Osteocyte (in vitro differentiated cells): Measurements from ENCODE around the gene MFSD6. TPM values are rescaled to one million over a fixed set of nuclear protein-coding genes. Genes with fewer than 3 reads are reported as not detected.
"Not testable (repeated sequence)": the region's sequence is repeated elsewhere in the genome, so short reads cannot be mapped to it uniquely, and the experiment has no call there.

Experiments
- DNase-seq: peaks from one replicate; pipeline ENCODE4 v3.0.0; 2021; ENCODE audit warnings: mixed read lengths; ENCODE audit not compliant: unreplicated experiment; ENCODE audit errors: extremely low spot score
- H3K27ac Mint-ChIP-seq: one replicate; pipeline ENCODE4 v1.8.0; 2021; ENCODE audit warnings: mild to moderate bottlenecking, mixed read lengths; ENCODE audit not compliant: unreplicated experiment
- H3K27me3 Mint-ChIP-seq: one replicate; pipeline ENCODE4 v1.8.0; 2021; ENCODE audit warnings: mixed read lengths; ENCODE audit not compliant: unreplicated experiment
- H3K36me3 Mint-ChIP-seq: one replicate; pipeline ENCODE4 v1.8.0; 2021; ENCODE audit warnings: mixed read lengths; ENCODE audit not compliant: unreplicated experiment
- H3K4me1 Mint-ChIP-seq: one replicate; pipeline ENCODE4 v1.8.0; 2021; ENCODE audit warnings: mixed read lengths; ENCODE audit not compliant: unreplicated experiment
- H3K4me3 Mint-ChIP-seq: one replicate; pipeline ENCODE4 v1.8.0; 2021; ENCODE audit warnings: mild to moderate bottlenecking, moderate library complexity, mixed read lengths; ENCODE audit not compliant: unreplicated experiment
- H3K9me3 Mint-ChIP-seq: one replicate; pipeline ENCODE4 v1.8.0; 2021; ENCODE audit warnings: mixed read lengths; ENCODE audit not compliant: unreplicated experiment
- CTCF ChIP-seq: fragments of 200-600 bp; sonication (generic); IDR thresholded peaks from 2 replicates; pipeline ENCODE4 v1.5.0; 2021; ENCODE audit warnings: antibody characterized with exemption, mild to moderate bottlenecking, moderate library complexity
- long read RNA-seq: library from polyadenylated mRNA; unstranded; transcript quantifications from one replicate; pipeline ENCODE4 v2.0.0, GENCODE V29; 2021
- total RNA-seq: library from RNA; stranded (reverse); gene quantifications from 2 replicates; pipeline ENCODE4 v1.2.1, GENCODE V29; 2021

Gene MFSD6
- total RNA-seq, result 7.1 and 12.1 TPM in 2 replicates
- long read RNA-seq, full-length matches to known transcripts, result 2 of 12 reads
- long read RNA-seq, partial matches to known transcripts, result 5 of 12 reads
- long read RNA-seq, other reads (novel, unspliced or antisense), result 5 of 12 reads

DNA sequence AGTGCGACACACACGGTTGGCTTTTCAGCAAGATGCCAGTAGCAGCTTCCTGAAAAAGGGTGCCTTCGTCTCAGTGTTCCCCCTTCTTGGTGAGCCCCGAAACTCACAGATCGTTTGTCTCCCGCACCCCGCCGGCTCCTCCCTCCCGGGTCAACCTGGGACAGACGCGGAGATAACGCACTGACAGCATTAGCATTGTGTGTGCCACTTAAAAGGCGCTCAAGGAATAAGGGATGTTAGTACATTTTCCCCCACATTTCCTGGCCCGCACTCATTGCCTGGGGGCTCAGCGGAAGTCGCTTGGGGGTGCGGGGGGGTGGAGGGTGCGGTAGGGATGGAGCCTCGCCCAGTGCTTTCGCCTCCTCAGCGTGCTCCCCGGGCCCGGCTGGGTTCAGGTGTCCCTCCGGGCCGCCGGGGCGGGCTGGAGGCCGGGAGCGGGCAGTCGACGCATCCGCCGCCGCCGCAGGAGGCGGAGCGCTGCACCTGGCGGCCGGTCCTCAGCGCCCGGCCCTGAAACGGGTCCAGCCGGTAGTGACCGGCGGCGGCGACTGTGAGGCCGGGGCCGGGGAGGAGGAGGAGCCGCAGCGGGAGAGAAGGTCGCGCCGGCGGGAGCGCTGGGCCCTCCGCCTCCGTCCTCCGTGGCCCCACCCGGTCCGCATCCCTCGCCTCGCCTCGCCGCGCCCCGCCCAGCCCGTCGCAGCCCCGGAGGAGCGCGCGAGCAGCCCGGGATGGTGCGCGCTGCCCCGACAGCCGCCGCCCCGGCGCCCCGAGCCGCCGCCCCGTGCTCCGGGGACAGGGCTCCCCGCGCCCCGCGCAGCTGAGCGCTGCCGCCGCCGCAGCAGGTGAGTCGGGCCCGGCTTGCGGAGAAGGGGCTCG is at the start of gene MFSD6:
MFSD6 (plus strand) TSS at position 694 of the 876 bp plus-strand sequence. CDS start 27,675 bp downstream, outside the sequence.
- H3K27ac Mint-ChIP-seq, result no peak within 1 kb of the TSS
- no peak for TF ChIP-seq CTCF

DNA sequence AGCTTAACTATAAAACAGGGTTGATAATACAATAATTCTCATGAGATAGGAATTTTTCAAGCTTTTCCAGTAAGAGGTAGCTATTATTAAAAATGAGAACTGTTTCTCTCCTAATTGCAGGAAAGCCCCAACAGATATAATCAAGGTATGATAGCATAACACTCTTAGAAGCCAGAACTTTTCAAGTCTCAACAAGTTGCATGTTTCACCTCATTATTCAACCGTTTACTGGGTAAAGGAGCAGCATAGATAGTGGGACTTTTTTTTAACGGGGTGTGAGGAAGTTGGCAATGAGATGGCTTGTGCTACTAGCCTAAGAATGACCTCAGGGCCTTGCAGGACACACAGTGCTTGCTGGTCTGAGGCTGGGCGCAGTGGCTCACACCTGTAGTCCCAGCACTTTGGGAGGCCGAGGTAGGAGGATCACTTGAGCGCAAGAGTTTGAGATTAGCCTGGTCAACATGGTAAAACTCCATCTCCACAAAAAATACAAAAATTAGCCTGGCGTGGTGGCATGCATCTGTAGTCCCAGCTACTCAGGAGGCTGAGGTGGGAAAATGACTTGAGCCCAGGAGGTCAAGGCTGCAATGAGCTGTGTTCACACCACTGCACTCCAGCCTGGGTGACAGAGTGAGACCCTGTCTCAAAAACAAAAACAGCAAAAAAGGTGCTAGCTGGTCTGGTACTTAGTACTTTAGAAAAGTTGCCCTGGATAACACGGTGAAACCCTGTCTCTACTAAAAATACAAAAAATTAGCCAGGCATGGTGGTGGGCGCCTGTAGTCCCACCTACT is 49.3 kb upstream of the MFSD6 start:
- Mint-ChIP-seq H3K4me1 (peaks cover 35% of the 10 kb centered on the region), H3K27ac (peak overlapping the region; percentile 87), H3K36me3 (peaks cover 16% of the 10 kb centered on the region), H3K4me3 (peak overlapping the region; percentile 75)
- DNase-seq, H3K9me3 Mint-ChIP-seq, H3K27me3 Mint-ChIP-seq: not testable (repeated sequence)

More for the DNA sequence above, at the start of gene MFSD6:
- Mint-ChIP-seq H3K9me3 (peaks cover 3% of the 10 kb centered on the region), H3K27me3 (peaks cover 5% of the 10 kb centered on the region), H3K36me3 (peaks cover 4% of the 10 kb centered on the region), H3K4me3 (peak within 1 kb of the TSS; percentile 74), H3K4me1 (no peaks in the 10 kb centered on the region)
- DNase-seq, result no peak

- Mint-ChIP-seq H3K36me3 (peaks cover 18% of the 10 kb centered on the region), H3K4me3 (peak overlapping the region; percentile 75), H3K9me3 (no peaks in the 10 kb centered on the region), H3K4me1 (peaks cover 35% of the 10 kb centered on the region), H3K27ac (peak overlapping the region; percentile 87), H3K27me3 (no peaks in the 10 kb centered on the region)
- no peak for DNase-seq
- no peak for TF ChIP-seq CTCF
Observed at GRCh38 chr2:190360561-190360960, 47.6 kb upstream of the MFSD6 start.

DNA sequence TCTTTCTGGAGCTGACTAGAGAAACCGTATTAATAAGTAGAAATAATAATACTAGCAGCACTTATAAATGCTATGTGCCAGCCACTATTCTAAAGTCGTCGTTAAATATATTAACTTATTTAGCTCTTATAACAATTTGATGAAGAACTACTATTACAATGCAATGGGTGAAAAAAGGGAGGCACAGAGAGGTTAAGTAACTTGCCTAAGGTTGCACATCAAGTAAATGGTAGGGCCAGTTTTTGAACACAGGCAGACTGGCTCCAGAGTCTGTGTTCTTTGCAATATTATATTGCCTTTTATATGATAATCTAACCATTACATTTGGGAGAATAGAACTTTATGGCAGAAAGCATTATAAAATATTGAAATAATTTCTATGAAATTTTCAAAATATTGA is 47.2 kb upstream of the MFSD6 start:
- TF ChIP-seq CTCF, result no peak
- no peak overlapping the region for H3K27ac Mint-ChIP-seq
- no peaks in the 10 kb centered on the region for H3K27me3 Mint-ChIP-seq
- no peaks in the 10 kb centered on the region for H3K9me3 Mint-ChIP-seq
- no peak overlapping the region for H3K4me3 Mint-ChIP-seq
- H3K36me3 Mint-ChIP-seq, result peaks cover 18% of the 10 kb centered on the region
- DNase-seq, result no peak
- H3K4me1 Mint-ChIP-seq, result peaks cover 34% of the 10 kb centered on the region

DNA sequence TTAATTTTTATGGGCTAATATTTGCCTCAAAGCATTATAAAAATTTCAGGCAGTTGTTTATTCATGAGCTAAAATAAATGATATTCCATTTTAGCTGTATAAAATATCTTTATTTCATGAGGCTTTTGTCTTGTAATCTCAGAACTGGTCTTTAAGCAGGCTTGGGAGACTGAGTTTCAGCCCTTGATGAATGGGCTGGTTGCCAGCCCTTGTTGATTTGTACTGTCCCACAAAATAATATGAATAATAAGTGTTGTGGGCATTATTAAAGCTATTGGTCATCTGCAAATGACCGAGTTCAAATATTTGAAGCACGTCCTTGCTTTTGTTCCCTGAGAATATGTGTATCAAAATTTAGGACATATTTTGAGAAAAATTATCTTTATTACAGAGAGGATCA is 46.6 kb upstream of the MFSD6 start:
- H3K36me3 Mint-ChIP-seq, result peaks cover 18% of the 10 kb centered on the region

More for the DNA sequence above, 46.6 kb upstream of the MFSD6 start:
- Mint-ChIP-seq H3K27me3 (no peaks in the 10 kb centered on the region), H3K4me3 (no peak overlapping the region), H3K9me3 (no peaks in the 10 kb centered on the region), H3K27ac (no peak overlapping the region), H3K4me1 (peaks cover 32% of the 10 kb centered on the region)
- TF ChIP-seq CTCF, result no peak
- no peak for DNase-seq
